Suprapubic skin (tissue), 4 donors: Measurements from ENCODE around the gene C9orf72. TPM values are rescaled to one million over a fixed set of nuclear protein-coding genes. Genes with fewer than 3 reads are reported as not detected.
A peak's percentile ranks its signal among the peaks of the same experiment; 100 is the strongest.

Source experiments
- DNase-seq, 2 donors: peaks; one replicate each; pipeline ENCODE4 v3.0.0-alpha.2; 2019; ENCODE audit warnings: low spot score in 2 of 2
- H3K27ac ChIP-seq: fragments of 200-600 bp; sonication (generic); one replicate; pipeline ENCODE4 v1.5.1; 2019
- H3K27me3 ChIP-seq: fragments of 200-600 bp; sonication (generic); one replicate; pipeline ENCODE4 v1.5.1; 2019
- H3K36me3 ChIP-seq: fragments of 200-600 bp; sonication (generic); one replicate; pipeline ENCODE4 v1.5.1; 2019
- H3K4me1 ChIP-seq: fragments of 200-600 bp; sonication (generic); one replicate; pipeline ENCODE4 v1.5.1; 2019
- H3K4me3 ChIP-seq: fragments of 200-600 bp; sonication (generic); one replicate; pipeline ENCODE4 v1.5.1; 2019; ENCODE audit warnings: mild to moderate bottlenecking
- H3K9me3 ChIP-seq: fragments of 200-600 bp; sonication (generic); one replicate; pipeline ENCODE4 v1.5.1; 2019
- EP300 ChIP-seq: sonication (generic); formaldehyde crosslinking; IDR thresholded peaks from one replicate; pipeline ENCODE4 v1.6.1; 2017; ENCODE audit warnings: antibody characterized with exemption
- POLR2A ChIP-seq, 2 donors: fragments of 450-650 bp; IDR thresholded peaks; one replicate each; pipeline ENCODE4 v1.6.1; 2017; ENCODE audit warnings: antibody characterized with exemption in 2 of 2, mild to moderate bottlenecking in 2 of 2, moderate library complexity in 2 of 2
- POLR2AphosphoS5 ChIP-seq, 3 donors: sonication (generic); formaldehyde crosslinking; IDR thresholded peaks; one replicate each; pipeline ENCODE4 v1.6.1; 2017; ENCODE audit warnings: antibody characterized with exemption in 3 of 3
- WGBS: methylation state at CpG from one replicate; pipeline ENCODE4 v1.1.5; 2018; 5-methylcytosine and 5-hydroxymethylcytosine counted together
- total RNA-seq, 4 donors: library from RNA; depleted of rRNA; stranded (reverse); fragments of >200 nt; gene quantifications; one replicate each; pipeline ENCODE4 v1.1.0, GENCODE V29; 2016
- TF ChIP-seq, protein P1 (sequence below), 2 donors: fragments of 200-600 bp in 1 of 2; fragments of 450-650 bp in 1 of 2; sonication (generic) in 1 of 2; IDR thresholded peaks; one replicate each; pipeline ENCODE4 v1.5.1; 2016 to 2019; ENCODE audit warnings: antibody characterized with exemption in 2 of 2, mild to moderate bottlenecking in 1 of 2, moderate library complexity in 1 of 2

The C9orf72 gene
- total RNA-seq, 4 donors from 2014 or later = 12.2 to 48.3 (median 14.5) TPM

GRCh38 chr9:27540502-27540901, 32.8 kb downstream of the C9orf72 start:
- TF ChIP-seq, protein P1, sequence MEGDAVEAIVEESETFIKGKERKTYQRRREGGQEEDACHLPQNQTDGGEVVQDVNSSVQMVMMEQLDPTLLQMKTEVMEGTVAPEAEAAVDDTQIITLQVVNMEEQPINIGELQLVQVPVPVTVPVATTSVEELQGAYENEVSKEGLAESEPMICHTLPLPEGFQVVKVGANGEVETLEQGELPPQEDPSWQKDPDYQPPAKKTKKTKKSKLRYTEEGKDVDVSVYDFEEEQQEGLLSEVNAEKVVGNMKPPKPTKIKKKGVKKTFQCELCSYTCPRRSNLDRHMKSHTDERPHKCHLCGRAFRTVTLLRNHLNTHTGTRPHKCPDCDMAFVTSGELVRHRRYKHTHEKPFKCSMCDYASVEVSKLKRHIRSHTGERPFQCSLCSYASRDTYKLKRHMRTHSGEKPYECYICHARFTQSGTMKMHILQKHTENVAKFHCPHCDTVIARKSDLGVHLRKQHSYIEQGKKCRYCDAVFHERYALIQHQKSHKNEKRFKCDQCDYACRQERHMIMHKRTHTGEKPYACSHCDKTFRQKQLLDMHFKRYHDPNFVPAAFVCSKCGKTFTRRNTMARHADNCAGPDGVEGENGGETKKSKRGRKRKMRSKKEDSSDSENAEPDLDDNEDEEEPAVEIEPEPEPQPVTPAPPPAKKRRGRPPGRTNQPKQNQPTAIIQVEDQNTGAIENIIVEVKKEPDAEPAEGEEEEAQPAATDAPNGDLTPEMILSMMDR (IDR thresholded peaks at IDR 0.05) = no peak
- no peak for TF ChIP-seq POLR2AphosphoS5 (IDR thresholded peaks at IDR 0.05)
- TF ChIP-seq EP300 = no peak
- no peak for TF ChIP-seq POLR2A (IDR thresholded peaks at IDR 0.05)
- Histone ChIP-seq H3K4me3 (no peak overlapping the region), H3K4me1 (peaks cover 24% of the 10 kb centered on the region), H3K27ac (peak overlapping the region; percentile 74), H3K9me3 (no peaks in the 10 kb centered on the region), H3K36me3 (peaks cover 5% of the 10 kb centered on the region), H3K27me3 (no peaks in the 10 kb centered on the region)
- no peak for DNase-seq
- WGBS = 41% methylated on average over 1 of the region's 1 CpG

- 28% methylated on average over 5 of the region's 5 CpGs for WGBS
- Histone ChIP-seq H3K4me1 (peaks cover 26% of the 10 kb centered on the region), H3K27me3 (no peaks in the 10 kb centered on the region), H3K9me3 (no peaks in the 10 kb centered on the region), H3K36me3 (peaks cover 6% of the 10 kb centered on the region), H3K4me3 (no peak overlapping the region), H3K27ac (peak overlapping the region; percentile 74)
- DNase-seq = no peak
- TF ChIP-seq POLR2AphosphoS5 (IDR thresholded peaks at IDR 0.05) (peak in 2 of 3 donors; percentile 57 to 72), POLR2A (IDR thresholded peaks at IDR 0.05) (no peak), EP300 (peak; percentile 92)
- TF ChIP-seq, protein P1 (IDR thresholded peaks at IDR 0.05) = no peak
Measured at GRCh38 chr9:27539479-27540441, 33.5 kb downstream of the C9orf72 start.

- 91% methylated on average over 3 of the region's 3 CpGs for WGBS
- TF ChIP-seq EP300 = no peak
- no peak for TF ChIP-seq POLR2AphosphoS5 (IDR thresholded peaks at IDR 0.05)
- TF ChIP-seq, protein P1 (IDR thresholded peaks at IDR 0.05) = no peak
- no peak for TF ChIP-seq POLR2A (IDR thresholded peaks at IDR 0.05)
- no peak for DNase-seq
- no peaks in the 10 kb centered on the region for H3K9me3 ChIP-seq
- H3K4me3 ChIP-seq = no peak overlapping the region
- H3K36me3 ChIP-seq = peaks cover 6% of the 10 kb centered on the region
- H3K27me3 ChIP-seq = no peaks in the 10 kb centered on the region
- peaks cover 34% of the 10 kb centered on the region for H3K4me1 ChIP-seq
- no peak overlapping the region for H3K27ac ChIP-seq
Measured at GRCh38 chr9:27538647-27539046, 34.6 kb downstream of the C9orf72 start.

GRCh38 chr9:27537756-27538155, 35.5 kb downstream of the C9orf72 start:
- no peak overlapping the region for H3K4me3 ChIP-seq
- DNase-seq = no peak
- 70% methylated on average over 1 of the region's 1 CpG for WGBS
- H3K36me3 ChIP-seq = peaks cover 6% of the 10 kb centered on the region
- H3K4me1 ChIP-seq = peaks cover 39% of the 10 kb centered on the region
- TF ChIP-seq POLR2A (IDR thresholded peaks at IDR 0.05) = no peak
- TF ChIP-seq, protein P1 (IDR thresholded peaks at IDR 0.05) = no peak
- no peak for TF ChIP-seq EP300
- no peak for TF ChIP-seq POLR2AphosphoS5 (IDR thresholded peaks at IDR 0.05)
- no peaks in the 10 kb centered on the region for H3K27me3 ChIP-seq
- no peaks in the 10 kb centered on the region for H3K9me3 ChIP-seq
- H3K27ac ChIP-seq = no peak overlapping the region

- H3K27me3 ChIP-seq = no peaks in the 10 kb centered on the region
- no peak overlapping the region for H3K27ac ChIP-seq
- DNase-seq = no peak
- no peak overlapping the region for H3K4me3 ChIP-seq
- TF ChIP-seq, protein P1 (IDR thresholded peaks at IDR 0.05) = no peak
- TF ChIP-seq POLR2A (IDR thresholded peaks at IDR 0.05) (no peak), POLR2AphosphoS5 (IDR thresholded peaks at IDR 0.05) (no peak), EP300 (no peak)
- WGBS = 82% methylated on average over 7 of the region's 7 CpGs
- H3K9me3 ChIP-seq = no peaks in the 10 kb centered on the region
- H3K4me1 ChIP-seq = peaks cover 39% of the 10 kb centered on the region
- peaks cover 6% of the 10 kb centered on the region for H3K36me3 ChIP-seq
Measured at GRCh38 chr9:27537027-27537435, 36.2 kb downstream of the C9orf72 start.
